HepG2 (cell line): ENCODE data around the gene ADAT3. TPM values are rescaled to one million over a fixed set of nuclear protein-coding genes. Genes with fewer than 3 reads are reported as not detected.

ENCODE experiments used
- AHDC1 ChIP-seq: sonication (generic); formaldehyde crosslinking; IDR thresholded peaks from 2 replicates; pipeline ENCODE4 v1.5.1; 2020; ENCODE audit warnings: mild to moderate bottlenecking, missing genetic modification reagents, borderline replicate concordance
- HMG20A ChIP-seq: IDR thresholded peaks from 2 replicates; pipeline ENCODE4 v1.6.1; 2016; ENCODE audit warnings: borderline replicate concordance
- MXI1 ChIP-seq: IDR thresholded peaks from 3 replicates; pipeline ENCODE4 v1.6.1; 2012; ENCODE audit warnings: low read depth, low read length, inconsistent platforms, borderline replicate concordance
- PITX1 ChIP-seq: sonication (generic); formaldehyde crosslinking; IDR thresholded peaks from 2 replicates; pipeline ENCODE4 v1.5.1; 2020; ENCODE audit warnings: mild to moderate bottlenecking, missing genetic modification reagents
- ZFP90 ChIP-seq: sonication (generic); formaldehyde crosslinking; IDR thresholded peaks from 2 replicates; pipeline ENCODE4 v1.8.0; 2022; ENCODE audit warnings: missing genetic modification reagents, mild to moderate bottlenecking, inconsistent platforms, borderline replicate concordance
- ZNF34 ChIP-seq: sonication (generic); formaldehyde crosslinking; IDR thresholded peaks from 2 replicates; pipeline ENCODE4 v1.4.0; 2020; ENCODE audit warnings: mild to moderate bottlenecking, missing genetic modification reagents, borderline replicate concordance
- ZNF350 ChIP-seq: sonication (generic); formaldehyde crosslinking; IDR thresholded peaks from 2 replicates; pipeline ENCODE4 v1.4.0; 2020; ENCODE audit warnings: mild to moderate bottlenecking, low read depth, missing genetic modification reagents, borderline replicate concordance
- ZNF670 ChIP-seq: sonication (generic); formaldehyde crosslinking; IDR thresholded peaks from 2 replicates; pipeline ENCODE4 v1.8.0; 2022; ENCODE audit warnings: mild to moderate bottlenecking, missing genetic modification reagents, borderline replicate concordance
- ZNF766 ChIP-seq: sonication (generic); formaldehyde crosslinking; IDR thresholded peaks from 2 replicates; pipeline ENCODE4 v1.5.0; 2020; ENCODE audit warnings: missing genetic modification reagents, borderline replicate concordance
- polyA plus RNA-seq, 8 experiments: library from polyadenylated mRNA; depleted of rRNA in 3 of 8; stranded (reverse) in 7 of 8; unstranded in 1 of 8; fragments of >200 nt; fragmentation: Illumina TruSeq in 4 of 8; extraction: Trizol in 4 of 8; gene quantifications; 2 replicates each; pipeline versions ENCODE4 v1.2.1 to v1.2.3, GENCODE V29; 2011 to 2016; ENCODE audit warnings: low read depth in 4 of 8, missing spikeins in 1 of 8, mixed read lengths in 1 of 8; ENCODE audit not compliant: insufficient read depth in 1 of 8
- total RNA-seq, 5 experiments: library from RNA; depleted of rRNA; stranded (reverse); fragments of >200 nt; fragmentation: Illumina TruSeq; extraction: Trizol; gene quantifications; 2 replicates each; pipeline ENCODE4 v1.2.3, GENCODE V29; 2016; ENCODE audit warnings: low read depth in 1 of 5
- TF ChIP-seq, protein P1 (sequence below): sonication (generic); formaldehyde crosslinking; IDR thresholded peaks from 2 replicates; pipeline ENCODE4; 2020; ENCODE audit warnings: missing genetic modification reagents, mild to moderate bottlenecking, borderline replicate concordance
- TF ChIP-seq, protein P2 (sequence below): sonication (generic); formaldehyde crosslinking; IDR thresholded peaks from 2 replicates; pipeline ENCODE4 v1.5.1; 2020; ENCODE audit warnings: missing genetic modification reagents, mild to moderate bottlenecking, borderline replicate concordance

Gene ADAT3
- total and polyA plus RNA-seq, 2 of the 13 experiments (the other 11 are each of a cell fraction or from before 2014, with no cell fraction given), result 0.95 to 3.5 TPM

DNA sequence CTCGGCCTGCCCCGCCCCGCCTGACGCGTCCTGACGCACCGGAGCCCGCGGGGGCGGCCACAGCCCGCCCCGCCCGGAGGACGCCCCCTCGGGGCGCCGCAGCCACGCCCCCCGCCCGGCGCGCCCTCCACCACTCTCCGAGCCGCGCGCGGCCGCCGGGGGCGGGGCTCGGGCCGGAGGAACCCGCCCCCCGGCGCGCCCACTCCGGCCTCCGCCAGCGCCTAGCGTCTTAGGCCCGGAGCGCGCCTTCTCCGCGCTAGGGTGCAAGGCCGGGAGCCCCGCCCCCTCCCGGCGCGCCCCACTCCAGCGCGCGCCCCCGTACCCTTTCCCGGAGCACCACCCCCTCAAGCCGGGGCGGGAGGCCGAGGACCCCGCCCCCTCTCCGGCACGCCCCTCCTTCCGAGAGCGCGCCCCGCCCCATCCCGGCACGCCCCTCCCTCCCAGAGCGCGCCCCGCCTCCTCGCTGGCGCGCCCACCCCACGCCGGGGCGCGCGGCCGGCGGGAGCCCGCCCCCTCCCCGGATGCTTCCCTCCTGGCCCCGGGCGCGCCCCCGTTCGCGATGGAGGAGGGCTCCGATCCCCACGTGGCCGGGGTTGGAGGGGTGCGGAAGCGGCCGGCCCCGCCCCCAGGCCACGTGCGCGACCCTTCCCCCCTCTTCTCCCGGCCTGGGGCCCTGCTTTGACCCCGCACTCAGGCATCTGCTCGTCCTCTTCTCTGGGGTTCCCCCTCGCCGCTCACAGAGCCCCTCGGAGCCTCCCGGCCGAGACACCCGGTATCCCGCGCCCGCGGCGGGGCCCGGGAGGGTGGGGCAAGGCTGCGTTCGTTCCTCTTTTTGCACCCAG is 41.3 kb upstream of the ADAT3 start (continued):
- TF ChIP-seq, protein P1, sequence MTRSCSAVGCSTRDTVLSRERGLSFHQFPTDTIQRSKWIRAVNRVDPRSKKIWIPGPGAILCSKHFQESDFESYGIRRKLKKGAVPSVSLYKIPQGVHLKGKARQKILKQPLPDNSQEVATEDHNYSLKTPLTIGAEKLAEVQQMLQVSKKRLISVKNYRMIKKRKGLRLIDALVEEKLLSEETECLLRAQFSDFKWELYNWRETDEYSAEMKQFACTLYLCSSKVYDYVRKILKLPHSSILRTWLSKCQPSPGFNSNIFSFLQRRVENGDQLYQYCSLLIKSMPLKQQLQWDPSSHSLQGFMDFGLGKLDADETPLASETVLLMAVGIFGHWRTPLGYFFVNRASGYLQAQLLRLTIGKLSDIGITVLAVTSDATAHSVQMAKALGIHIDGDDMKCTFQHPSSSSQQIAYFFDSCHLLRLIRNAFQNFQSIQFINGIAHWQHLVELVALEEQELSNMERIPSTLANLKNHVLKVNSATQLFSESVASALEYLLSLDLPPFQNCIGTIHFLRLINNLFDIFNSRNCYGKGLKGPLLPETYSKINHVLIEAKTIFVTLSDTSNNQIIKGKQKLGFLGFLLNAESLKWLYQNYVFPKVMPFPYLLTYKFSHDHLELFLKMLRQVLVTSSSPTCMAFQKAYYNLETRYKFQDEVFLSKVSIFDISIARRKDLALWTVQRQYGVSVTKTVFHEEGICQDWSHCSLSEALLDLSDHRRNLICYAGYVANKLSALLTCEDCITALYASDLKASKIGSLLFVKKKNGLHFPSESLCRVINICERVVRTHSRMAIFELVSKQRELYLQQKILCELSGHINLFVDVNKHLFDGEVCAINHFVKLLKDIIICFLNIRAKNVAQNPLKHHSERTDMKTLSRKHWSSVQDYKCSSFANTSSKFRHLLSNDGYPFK (CRISPR knock-in tag), result no peak; the same call in 1 of the 2 replicates
- TF ChIP-seq AHDC1 (no peak), ZNF350 (peak; percentile 77), HMG20A (CRISPR knock-in tag) (no peak), ZFP90 (CRISPR knock-in tag) (0 out of 2 replicates have a peak, but pooled peaks have one; percentile 29), ZNF34 (CRISPR knock-in tag) (no peak), ZNF766 (CRISPR knock-in tag) (no peak), PITX1 (CRISPR knock-in tag) (peak; percentile 57; the same call in 1 of the 2 replicates), ZNF670 (CRISPR knock-in tag) (0 out of 2 replicates have a peak, but pooled peaks have one; percentile 47), MXI1 (peak; percentile 100)
- TF ChIP-seq, protein P2, sequence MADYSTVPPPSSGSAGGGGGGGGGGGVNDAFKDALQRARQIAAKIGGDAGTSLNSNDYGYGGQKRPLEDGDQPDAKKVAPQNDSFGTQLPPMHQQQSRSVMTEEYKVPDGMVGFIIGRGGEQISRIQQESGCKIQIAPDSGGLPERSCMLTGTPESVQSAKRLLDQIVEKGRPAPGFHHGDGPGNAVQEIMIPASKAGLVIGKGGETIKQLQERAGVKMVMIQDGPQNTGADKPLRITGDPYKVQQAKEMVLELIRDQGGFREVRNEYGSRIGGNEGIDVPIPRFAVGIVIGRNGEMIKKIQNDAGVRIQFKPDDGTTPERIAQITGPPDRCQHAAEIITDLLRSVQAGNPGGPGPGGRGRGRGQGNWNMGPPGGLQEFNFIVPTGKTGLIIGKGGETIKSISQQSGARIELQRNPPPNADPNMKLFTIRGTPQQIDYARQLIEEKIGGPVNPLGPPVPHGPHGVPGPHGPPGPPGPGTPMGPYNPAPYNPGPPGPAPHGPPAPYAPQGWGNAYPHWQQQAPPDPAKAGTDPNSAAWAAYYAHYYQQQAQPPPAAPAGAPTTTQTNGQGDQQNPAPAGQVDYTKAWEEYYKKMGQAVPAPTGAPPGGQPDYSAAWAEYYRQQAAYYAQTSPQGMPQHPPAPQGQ (CRISPR knock-in tag), result no peak
